Fibroblast of skin of right quadriceps (primary cell): ENCODE measurements around the gene RBM3.

ENCODE experiments used
- DNase-seq: peaks from one replicate; pipeline ENCODE4 v3.0.0-alpha.2; 2013

RBM3 gene

GRCh38 chrX:48626401-48627298 lies 52.4 kb downstream of the RBM3 start:
- DNase-seq, result no peak
